Measurements from ENCODE around the gene UBE4B.
"Not testable (repeated sequence)": the region's sequence is repeated elsewhere in the genome, so short reads cannot be mapped to it uniquely, and the experiment has no call there.

UBE4B gene

DNA sequence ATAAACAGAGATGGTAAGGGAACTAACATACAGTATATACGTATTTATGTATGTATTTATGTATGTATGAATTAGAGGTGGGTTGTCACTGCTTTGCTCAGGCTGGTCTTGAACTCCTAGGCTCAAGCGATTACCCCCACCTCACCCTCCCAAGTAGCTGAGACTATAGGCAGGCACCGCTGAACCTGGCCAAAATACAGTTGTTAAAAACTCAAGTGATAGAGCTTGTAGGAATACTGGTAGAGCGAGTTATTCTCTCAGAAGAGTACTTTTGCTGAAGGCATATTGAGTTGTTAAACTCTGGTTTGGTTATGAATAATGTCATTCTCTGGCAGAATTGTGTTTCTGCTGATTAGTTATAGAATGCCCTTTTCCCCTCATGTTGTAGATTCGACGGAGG, 38.9 kb downstream of the UBE4B start:
- no peak for DNase-seq (ENCODE audit: low read depth in 3 of 3)

- not testable (repeated sequence) for DNase-seq (ENCODE audit: low read depth in 3 of 3)
These were observed 40.6 kb downstream of the UBE4B start for GRCh38 chr1:10073371-10073770.

- peak; percentile 22 to 70 (median 31) for DNase-seq (ENCODE audit: low read depth in 3 of 3)
These were observed 41.5 kb downstream of the UBE4B start for GRCh38 chr1:10074059-10074851.

DNA sequence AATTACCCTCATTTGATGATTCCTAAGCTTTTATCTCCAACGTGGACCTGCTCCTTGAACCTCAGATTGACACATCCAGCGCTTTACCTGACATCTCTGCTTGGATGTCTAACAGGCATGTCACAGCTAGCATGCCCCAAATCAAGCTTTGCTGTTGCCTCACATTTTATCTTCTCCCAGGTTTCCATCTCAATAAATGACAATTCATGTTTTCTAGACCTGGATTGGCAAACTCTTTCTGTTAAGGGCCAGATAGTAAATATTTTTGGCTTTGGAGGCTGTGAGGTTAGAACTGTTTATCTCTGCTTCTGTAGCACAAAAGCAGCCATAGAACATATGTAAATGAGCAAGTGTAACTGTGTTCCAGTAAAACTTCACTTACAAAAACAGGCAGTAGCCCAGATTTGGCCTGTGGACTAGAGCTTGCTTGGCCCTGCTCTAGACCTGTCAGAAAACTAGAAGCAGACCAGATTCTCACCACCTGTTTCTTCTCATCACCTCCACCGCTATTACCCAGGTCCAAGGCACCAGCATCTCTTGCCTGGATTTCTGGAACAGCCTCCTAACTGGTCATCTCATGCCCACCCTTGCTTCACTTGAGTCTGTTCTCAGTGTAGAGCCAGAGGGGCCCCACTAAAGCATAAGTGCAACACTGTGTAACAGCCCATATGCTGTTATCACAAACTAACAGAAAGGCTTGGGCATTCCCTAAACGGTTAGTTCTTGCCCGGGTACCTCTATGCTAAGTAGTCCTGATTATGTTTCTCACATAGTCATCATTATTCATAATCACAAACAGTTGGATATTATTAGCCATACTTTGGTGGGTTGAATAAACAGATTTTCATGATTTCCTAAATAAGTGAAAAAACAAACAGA, 42.3 kb downstream of the UBE4B start:
- no peak for DNase-seq (ENCODE audit: low read depth in 3 of 3)

GRCh38 chr1:10075732-10076131, 43.0 kb downstream of the UBE4B start:
- DNase-seq (ENCODE audit: low read depth in 3 of 3): no peak

- no peak for DNase-seq (ENCODE audit: low read depth in 3 of 3)
These were observed 45.7 kb downstream of the UBE4B start for GRCh38 chr1:10078494-10078893.

DNA sequence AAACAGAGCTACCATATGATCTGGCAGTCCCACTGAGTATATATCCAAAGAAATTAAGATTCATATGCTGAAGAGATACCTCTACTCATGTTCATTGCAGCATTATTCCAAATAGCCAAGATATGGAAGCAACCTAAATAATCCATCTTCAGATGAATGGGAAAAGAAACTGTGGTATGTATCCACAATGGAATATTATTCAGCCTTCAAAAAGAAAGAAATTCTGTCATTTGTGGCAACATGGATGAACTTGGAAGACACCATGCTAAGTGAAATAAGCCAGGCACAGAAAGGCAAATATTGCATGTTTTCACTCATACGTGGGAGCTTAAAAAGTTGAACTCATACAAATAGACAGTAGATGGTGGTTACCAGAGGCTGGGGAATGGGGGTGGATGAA, 47.8 kb downstream of the UBE4B start:
- DNase-seq (ENCODE audit: low read depth in 3 of 3): no peak

DNA sequence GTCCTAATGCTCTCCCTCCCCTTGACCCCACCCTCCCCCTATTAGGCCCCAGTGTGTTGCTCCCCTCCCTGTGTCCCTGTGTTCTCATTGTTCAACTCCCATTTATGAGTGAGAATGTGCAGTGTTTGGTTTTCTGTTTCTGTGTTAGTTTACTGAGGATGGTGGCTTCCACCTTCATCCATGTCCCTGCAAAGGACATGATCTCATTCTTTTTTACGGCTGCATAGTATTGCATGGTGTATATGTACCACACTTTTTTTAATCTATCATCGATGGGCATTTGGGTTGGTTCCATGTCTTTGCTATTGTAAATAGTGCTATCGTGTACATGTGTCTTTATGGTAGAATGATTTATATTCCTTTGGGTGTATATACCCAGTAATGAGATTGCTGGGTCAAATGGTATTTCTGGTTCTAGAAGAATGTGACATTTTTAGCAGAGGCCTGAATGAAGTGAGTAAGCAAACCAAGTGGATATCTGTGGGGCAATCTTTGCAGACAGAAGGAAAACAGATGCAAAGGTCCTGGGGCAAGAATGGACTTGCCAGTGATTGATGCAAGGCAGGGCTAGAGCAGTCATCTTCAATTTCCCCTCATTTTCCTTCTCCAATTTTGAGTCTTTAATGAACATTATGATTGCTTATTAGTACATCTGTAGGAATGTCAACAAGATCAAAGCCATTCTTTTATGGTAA, 50.2 kb downstream of the UBE4B start:
- no peak for DNase-seq (ENCODE audit: low read depth in 3 of 3)

DNA sequence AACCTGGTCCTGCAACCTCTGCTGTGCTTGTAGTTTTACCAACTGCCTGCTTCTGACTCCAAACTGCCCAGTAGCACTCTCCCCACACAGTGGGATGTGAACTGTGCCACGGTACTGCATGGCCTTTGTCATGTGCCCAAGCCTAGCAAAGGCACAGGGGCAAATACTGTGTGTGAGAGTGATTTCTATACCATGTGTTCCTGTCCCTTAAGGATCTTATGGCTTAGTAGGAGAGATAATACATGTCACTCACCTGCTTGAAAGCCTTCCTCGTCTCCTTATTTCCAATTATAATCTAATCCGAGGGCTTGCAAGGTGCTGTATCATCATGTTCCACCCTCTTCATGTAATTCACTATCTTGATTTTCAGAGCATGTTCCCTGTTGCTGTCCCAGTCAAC, 51.3 kb downstream of the UBE4B start:
- DNase-seq (ENCODE audit: low read depth in 3 of 3): no peak

DNA sequence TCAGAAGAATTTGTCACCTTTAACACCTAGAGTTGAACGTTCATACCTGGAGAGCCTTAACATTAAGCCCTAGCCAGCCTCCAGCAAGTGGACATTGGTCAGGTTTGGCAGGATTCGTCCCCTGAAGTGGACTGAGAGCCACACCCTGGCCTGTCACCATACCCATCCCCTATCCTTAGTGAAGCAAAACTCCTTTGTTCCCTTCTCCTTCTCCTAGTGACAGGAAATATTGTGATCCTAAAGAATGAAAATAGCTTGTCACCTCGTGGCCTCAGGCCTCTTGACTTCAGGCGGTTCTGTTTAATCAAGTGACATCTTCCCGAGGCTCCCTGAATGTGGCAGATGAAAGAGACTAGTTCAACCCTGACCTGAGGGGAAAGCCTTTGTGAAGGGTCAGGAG, 52.3 kb downstream of the UBE4B start:
- DNase-seq (ENCODE audit: low read depth in 3 of 3): no peak

DNA sequence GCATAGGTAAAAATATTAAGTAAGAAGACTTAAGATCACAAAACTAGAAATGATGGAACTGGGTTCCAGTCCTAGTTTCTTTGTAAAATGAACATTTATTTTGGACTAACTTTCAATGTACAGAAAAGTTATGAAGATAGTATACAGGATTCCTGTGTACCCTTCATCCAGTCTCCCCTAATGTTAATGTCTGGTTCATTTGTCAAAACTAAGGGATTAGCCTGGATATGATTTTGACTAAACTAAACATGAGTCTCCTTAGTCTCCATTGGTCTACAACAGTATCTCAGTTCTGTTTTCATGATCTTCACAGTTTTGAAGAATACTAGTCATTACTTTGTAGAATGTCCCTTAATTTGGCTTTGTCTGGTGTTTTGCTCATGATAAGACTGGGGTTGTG, 54.5 kb downstream of the UBE4B start:
- DNase-seq (ENCODE audit: low read depth in 3 of 3): no peak

DNA sequence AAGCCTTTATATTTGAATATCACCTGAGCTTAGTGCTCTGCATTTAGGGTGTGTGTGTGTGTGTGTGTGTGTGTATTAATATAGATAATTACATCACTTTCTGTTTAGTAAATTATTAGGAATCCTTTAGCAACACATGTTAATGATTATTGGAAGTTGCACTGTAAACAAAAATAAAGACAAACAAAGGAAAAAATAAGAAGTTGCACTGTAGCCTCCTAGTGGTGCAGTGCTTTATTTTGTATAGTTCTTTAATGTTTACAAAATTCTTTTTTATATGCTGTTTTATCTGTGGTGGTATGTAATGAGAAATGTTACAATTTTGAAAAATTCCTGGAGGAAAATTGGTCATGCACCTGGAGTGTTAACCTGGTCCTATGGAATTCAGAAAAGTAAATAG, 69.2 kb downstream of the UBE4B start:
- DNase-seq (ENCODE audit: low read depth in 3 of 3): no peak

DNA sequence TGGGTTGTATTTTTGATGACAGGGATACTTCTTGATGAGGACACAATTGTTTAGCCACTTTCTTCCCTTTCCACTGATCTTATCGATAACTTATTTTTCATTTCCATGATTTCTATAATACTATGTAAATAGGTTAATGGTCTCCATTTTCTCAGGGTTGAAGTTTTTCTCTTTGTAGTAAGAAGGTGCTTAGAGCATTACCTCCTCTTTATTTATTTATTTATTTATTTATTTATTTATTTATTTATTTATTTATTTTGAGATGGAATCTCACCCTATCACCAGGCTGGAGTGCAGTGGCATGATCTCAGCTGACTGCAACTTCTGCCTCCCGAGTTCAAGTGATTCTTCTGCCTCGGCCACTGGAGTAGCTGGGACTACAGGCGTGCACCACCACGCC, 70.4 kb downstream of the UBE4B start:
- DNase-seq (ENCODE audit: low read depth in 3 of 3): no peak

GRCh38 chr1:10104834-10105233, 72.1 kb downstream of the UBE4B start:
- no peak for DNase-seq (ENCODE audit: low read depth in 3 of 3)

GRCh38 chr1:10105484-10105883, 72.7 kb downstream of the UBE4B start:
- no peak for DNase-seq (ENCODE audit: low read depth in 3 of 3)

DNA sequence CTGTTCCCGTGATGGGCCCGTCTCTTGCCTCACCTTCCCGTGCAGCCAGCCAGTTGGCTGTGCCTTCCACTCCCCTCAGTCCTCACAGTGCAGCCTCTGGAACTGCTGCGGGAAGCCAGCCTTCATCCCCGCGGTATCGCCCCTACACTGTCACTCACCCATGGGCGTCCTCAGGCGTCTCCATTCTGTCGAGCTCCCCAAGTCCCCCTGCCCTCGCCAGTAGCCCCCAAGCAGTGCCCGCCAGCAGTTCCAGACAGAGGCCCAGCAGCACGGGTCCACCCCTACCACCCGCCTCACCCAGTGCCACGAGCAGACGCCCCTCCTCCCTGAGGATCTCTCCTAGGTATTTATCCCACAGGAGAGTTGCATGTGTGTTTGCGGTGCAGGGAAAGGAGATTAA, 73.5 kb downstream of the UBE4B start:
- DNase-seq (ENCODE audit: low read depth in 3 of 3): no peak

DNA sequence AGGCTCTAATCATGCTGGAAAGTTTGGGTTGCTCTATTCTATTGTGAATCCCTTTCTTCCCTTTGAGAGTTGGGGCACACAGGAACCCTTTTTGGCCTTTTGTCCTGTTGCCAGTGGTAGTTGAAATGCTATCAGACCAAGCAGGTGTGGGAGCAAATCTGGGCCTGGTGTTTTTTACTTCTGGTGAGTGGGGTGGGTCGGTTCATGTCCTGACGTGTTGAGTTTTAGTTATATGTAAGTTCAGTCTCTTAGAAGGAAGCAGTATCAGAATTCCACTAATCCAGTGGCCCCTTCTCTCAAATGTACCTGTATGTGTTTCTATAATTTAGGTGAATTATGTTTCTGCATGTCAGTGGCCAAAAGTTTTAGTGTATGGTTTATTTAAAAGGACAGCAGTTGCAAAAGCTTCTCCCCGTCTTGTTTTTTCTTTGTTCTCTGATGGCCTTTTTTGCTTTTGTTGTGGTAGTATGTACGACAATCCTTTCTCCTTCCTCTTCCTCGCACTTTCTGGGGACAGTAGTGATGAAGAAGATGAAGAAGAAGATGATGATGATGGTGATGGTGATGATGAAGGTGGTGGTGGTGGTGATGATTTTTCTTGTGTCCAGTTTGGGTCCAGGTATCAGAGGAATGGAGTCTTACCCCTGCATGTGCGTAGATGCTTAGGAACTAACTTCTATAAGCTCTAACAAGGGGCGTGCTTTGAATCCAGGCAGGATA, 74.2 kb downstream of the UBE4B start:
- no peak for DNase-seq (ENCODE audit: low read depth in 3 of 3)

DNA sequence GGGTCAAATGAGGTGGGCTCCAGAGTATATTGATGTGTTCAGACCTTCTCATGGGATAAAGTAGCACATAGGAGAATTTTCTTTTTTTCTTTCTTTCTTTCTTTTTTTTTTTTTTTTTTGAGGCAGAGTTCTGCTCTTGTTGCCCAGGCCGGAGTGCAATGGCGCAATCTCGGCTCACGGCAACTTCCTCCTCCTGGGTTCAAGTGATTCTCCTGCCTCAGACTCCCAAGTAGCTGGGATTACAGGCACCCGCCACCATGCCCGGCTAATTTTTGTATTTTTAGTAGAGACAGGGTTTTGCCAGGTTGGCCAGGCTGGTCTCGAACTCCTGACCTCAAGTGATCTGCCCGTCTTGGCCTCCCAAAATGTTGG, 74.7 kb downstream of the UBE4B start:
- DNase-seq (ENCODE audit: low read depth in 3 of 3): not testable (repeated sequence)

- no peak for DNase-seq (ENCODE audit: low read depth in 3 of 3)
These were observed 75.4 kb downstream of the UBE4B start for GRCh38 chr1:10108134-10108663.

DNA sequence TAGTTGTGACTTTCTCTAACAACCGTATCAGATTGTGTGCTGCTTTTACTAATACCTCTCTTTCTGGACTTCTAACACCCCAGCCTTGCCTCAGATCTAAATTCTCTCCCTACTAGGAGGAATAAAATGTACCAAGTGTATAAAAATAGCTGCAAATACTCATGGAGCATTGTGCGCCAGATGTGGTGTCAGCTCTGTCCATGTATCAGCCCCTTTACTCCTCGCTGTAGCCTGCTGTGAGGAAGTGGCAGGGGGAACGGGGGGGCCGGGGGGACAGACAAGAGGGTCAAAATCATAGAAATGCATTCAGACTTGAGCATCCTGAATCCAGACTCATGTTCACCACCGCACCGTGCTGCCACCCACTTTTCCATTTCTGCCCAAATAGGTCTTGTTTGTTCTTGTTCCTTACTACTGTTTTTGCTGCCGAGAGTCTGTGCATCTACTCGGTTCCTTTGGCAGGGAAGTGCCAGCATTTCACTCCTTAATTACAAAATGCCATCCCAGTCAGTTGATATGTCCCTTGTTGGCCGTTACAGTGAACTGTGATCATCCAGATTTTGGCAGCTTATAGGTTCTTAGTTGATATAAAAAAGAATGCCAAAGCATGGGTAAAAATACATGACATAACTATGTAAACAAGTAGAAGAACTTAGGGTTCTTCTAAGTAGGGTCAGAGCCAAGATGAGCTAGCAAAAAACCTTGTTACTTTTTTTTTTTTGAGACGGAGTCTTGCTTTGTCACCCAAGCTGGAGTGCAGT, 76.4 kb downstream of the UBE4B start:
- no peak for DNase-seq (ENCODE audit: low read depth in 3 of 3)

- DNase-seq (ENCODE audit: low read depth in 3 of 3): no peak
These were observed 80.7 kb downstream of the UBE4B start for GRCh38 chr1:10113501-10113900.

Measured in stimulated activated CD4-positive, alpha-beta T cell treated with anti-CD3 and anti-CD28 coated beads, TNF-alpha, amount 100 ng/mL, for 24 hours (primary cell).